Mucosa of rectum (tissue), 2 donors: ENCODE data around the gene CPT1B.
"Not testable (repeated sequence)": the region's sequence is repeated elsewhere in the genome, so short reads cannot be mapped to it uniquely, and the experiment has no call there.

Experiments used
- H3K27ac ChIP-seq, 2 donors: one replicate each; pipeline ENCODE4 v1.7.0; 2013; ENCODE audit warnings: inconsistent platforms in 2 of 2, low read depth in 2 of 2, low read length in 2 of 2
- H3K27me3 ChIP-seq, 2 donors: one replicate each; pipeline ENCODE4 v1.7.0; 2013; ENCODE audit warnings: low read length in 2 of 2; ENCODE audit not compliant: control insufficient read depth in 2 of 2, insufficient read depth in 2 of 2
- H3K36me3 ChIP-seq, 2 donors: one replicate each; pipeline ENCODE4 v1.7.0; 2013; ENCODE audit warnings: low read length in 2 of 2; ENCODE audit not compliant: control insufficient read depth in 2 of 2, insufficient read depth in 2 of 2
- H3K4me1 ChIP-seq, 2 donors: one replicate each; pipeline ENCODE4 v1.7.0; 2013; ENCODE audit warnings: low read length in 2 of 2, mild to moderate bottlenecking in 1 of 2; ENCODE audit not compliant: control insufficient read depth in 2 of 2, insufficient read depth in 2 of 2
- H3K4me3 ChIP-seq, 2 donors: one replicate each; pipeline ENCODE4 v1.7.0; 2013; ENCODE audit warnings: low read length in 2 of 2
- H3K9ac ChIP-seq, 2 donors: one replicate each; pipeline ENCODE4 v1.7.0; 2013; ENCODE audit warnings: low read length in 2 of 2, low read depth in 1 of 2, mild to moderate bottlenecking in 1 of 2
- H3K9me3 ChIP-seq, 2 donors: one replicate each; pipeline ENCODE4 v1.7.0; 2013; ENCODE audit warnings: low read length in 2 of 2; ENCODE audit not compliant: control insufficient read depth in 2 of 2
- donor health status: healthy.
- donor health status: Normal muscosa, but diverticular disease.

CPT1B gene

DNA sequence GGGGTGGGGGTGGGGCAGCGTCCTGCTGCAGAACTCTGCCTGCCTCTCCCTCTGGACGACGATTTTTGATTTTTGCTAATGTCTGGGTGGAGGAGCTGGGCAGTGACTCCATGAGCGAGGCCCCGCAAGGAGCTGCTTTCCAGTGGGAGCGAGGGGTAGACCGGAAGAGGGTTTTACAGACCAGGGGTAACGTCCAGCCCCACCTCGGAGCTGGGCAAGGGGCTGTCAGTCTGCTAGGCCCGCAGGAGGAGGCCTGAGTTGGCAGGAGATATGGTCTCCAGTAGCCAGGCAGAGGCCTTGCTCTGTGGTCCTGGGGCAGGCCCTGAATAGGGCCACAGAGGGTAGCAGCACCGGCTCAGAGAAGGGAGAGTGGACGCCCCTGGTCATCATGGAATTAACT lies 31.4 kb upstream of the CPT1B start:
- Histone ChIP-seq H3K9me3 (no peaks in the 10 kb centered on the region), H3K27ac (no peak overlapping the region), H3K27me3 (peaks cover 0 to 5% of the 10 kb centered on the region in 2 donors), H3K4me1 (peaks cover 9 to 12% of the 10 kb centered on the region in 2 donors), H3K36me3 (no peaks in the 10 kb centered on the region), H3K4me3 (no peak overlapping the region), H3K9ac (no peak overlapping the region)

DNA sequence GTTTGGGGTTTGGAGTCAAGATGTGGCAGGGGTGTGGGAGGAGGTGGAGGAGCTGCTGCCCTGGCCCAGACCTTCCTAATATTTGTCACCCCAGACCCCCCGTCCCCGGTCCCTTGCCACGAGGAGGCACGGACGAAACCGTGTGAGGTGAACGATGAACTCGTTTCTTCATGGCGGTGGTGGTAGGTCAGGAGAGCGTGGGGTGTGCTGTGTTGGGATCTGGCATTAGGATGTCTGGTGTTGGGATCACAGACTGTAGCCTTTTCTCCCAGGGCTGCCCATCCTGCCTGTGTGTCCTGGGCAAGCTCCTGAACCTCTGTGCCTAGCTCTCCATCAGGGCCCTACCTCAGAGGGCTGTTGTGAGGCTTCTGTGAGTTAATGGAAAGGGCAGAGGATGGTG lies 30.8 kb upstream of the CPT1B start:
- Histone ChIP-seq H3K36me3 (no peaks in the 10 kb centered on the region), H3K4me3 (no peak overlapping the region), H3K27me3 (peaks cover 0 to 5% of the 10 kb centered on the region in 2 donors), H3K9ac (no peak overlapping the region), H3K9me3 (no peaks in the 10 kb centered on the region), H3K4me1 (peaks cover 9 to 12% of the 10 kb centered on the region in 2 donors), H3K27ac (no peak overlapping the region)

DNA sequence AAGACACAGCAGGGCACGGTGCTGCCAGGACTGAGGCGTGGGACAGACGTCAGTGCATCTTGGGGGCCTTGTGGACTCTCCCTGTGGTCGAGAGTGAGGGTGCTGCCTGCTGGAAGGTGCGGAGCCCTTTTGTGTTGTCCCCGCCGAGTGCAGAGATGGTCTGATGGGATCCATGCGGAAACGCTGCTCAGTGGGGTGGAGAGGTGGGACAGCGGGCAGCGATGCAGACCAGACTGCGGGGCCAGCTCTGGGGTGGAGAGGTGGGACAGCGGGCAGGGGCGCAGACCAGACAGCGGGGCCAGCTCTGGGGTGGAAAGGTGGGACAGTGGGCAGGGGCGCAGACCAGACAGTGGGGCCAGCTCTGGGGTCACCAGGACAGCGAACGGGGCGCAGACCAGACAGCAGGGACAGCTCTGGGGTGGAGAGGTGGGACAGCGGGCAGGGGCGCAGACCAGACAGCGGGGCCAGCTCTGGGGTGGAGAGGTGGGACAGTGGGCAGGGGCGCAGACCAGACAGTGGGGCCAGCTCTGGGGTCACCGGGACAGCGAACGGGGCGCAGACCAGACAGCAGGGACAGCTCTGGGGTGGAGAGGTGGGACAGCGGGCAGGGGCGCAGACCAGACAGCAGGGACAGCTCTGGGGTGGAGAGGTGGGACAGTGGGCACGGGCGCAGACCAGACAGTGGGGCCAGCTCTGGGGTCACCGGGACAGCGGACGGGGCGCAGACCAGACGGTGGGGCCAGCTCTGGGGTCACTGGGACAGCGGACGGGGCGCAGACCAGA lies 30.0 kb upstream of the CPT1B start:
- H3K27me3 ChIP-seq, H3K4me1 ChIP-seq, H3K9ac ChIP-seq, H3K9me3 ChIP-seq, H3K4me3 ChIP-seq, H3K36me3 ChIP-seq, H3K27ac ChIP-seq: not testable (repeated sequence)

DNA sequence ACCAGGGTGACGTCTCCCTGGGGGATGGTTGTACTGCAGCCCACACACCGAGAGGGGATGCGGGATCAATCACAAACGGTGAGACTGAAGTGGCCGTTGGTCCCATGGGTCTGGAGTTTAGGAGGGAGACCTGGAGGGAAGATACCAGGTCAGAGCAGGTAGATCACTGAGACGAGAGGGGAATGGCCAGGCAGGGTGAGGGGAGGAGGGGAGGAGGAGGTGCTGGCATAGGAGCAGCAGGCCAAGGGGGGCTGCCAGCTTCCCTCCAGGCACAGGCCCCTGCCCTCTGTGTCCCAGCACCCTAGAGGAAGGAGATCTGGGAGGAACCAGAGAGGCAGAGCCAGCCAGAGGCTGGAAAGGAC lies 29.4 kb upstream of the CPT1B start:
- Histone ChIP-seq H3K4me1 (peaks cover 0 to 4% of the 10 kb centered on the region in 2 donors), H3K36me3 (no peaks in the 10 kb centered on the region), H3K4me3 (no peak overlapping the region), H3K9ac (no peak overlapping the region), H3K9me3 (no peaks in the 10 kb centered on the region), H3K27ac (no peak overlapping the region), H3K27me3 (peaks cover 6 to 10% of the 10 kb centered on the region in 2 donors)

DNA sequence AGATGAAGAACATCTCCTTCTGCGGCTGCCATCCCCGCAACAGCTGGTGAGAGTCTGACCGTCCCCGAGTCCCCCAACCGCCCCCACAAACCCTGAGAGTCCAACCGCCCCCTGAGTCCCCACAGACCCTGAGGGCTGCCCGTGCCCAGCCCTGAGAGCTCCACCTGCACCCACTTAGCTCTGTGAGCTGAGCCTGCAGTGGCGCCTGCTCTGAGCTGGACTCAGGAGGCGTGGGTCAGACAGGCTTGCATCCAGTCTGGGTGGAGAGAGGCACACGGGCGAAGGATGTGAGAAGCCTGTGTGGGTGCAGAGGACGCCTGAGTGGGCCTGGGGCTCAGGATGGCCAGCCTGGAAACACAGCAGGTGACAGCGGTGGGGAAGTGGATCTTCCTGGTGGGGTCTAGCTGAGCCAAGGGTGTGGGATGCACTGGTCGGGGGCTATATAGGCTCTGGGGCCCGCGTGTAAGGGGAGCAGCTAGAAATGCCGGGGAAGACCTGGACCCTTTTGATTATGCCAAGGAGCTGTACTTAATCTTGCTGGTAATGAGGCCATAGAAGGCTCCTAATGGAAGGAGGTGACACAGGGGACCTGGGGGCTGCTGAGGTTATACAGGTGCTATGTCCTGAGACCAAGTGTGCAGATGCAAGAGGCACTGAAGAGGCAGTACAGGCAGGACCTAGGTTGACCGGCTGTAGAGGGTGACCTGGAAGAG lies 28.9 kb upstream of the CPT1B start:
- peaks cover 10 to 14% of the 10 kb centered on the region in 2 donors for H3K27me3 ChIP-seq
- no peak overlapping the region for H3K27ac ChIP-seq
- H3K9me3 ChIP-seq: no peaks in the 10 kb centered on the region
- H3K36me3 ChIP-seq: no peaks in the 10 kb centered on the region
- no peaks in the 10 kb centered on the region for H3K4me1 ChIP-seq
- no peak overlapping the region for H3K9ac ChIP-seq
- H3K4me3 ChIP-seq: no peak overlapping the region

DNA sequence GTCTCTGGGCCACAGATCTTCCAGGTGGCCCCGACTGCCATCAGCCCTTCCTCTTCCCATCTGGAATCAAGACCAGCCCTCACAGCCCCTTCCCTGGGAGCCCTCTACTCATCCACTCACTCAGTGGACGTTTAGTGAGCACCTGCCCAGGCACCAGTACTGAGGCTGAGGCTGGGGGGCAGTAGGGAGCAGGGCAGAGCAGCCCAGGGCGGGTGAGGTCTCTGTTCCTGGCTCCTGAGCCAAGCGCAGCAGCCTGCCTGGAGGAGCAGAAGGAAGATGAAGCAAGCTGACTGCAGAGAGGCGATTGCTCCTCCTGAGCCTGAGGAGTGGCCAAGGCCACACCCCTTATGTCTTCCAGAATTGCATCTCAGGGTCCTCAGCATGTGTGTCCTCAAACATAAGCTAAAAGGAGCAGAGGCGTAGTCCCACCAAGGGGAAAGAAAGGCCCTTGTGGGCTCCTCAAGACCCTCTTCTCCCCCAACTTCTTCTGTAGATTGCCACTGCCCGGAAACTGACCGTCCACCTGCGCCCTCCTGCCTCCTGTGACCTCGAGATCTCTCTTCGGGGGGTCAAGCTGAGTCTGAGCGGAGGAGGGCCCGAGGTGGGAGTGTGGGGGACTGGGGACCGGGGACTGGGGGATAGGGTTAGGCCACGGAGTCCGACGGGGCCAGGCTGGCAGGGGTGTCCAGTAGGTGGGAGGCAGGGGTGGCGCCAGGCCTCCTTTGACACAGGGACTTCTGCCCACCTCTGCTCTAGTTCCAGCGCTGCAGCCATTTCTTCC lies 28.1 kb upstream of the CPT1B start:
- H3K36me3 ChIP-seq: no peaks in the 10 kb centered on the region
- H3K9ac ChIP-seq: no peak overlapping the region
- no peaks in the 10 kb centered on the region for H3K9me3 ChIP-seq
- no peaks in the 10 kb centered on the region for H3K4me1 ChIP-seq
- H3K27ac ChIP-seq: no peak overlapping the region
- H3K27me3 ChIP-seq: peaks cover 12 to 19% of the 10 kb centered on the region in 2 donors
- H3K4me3 ChIP-seq: no peak overlapping the region

DNA sequence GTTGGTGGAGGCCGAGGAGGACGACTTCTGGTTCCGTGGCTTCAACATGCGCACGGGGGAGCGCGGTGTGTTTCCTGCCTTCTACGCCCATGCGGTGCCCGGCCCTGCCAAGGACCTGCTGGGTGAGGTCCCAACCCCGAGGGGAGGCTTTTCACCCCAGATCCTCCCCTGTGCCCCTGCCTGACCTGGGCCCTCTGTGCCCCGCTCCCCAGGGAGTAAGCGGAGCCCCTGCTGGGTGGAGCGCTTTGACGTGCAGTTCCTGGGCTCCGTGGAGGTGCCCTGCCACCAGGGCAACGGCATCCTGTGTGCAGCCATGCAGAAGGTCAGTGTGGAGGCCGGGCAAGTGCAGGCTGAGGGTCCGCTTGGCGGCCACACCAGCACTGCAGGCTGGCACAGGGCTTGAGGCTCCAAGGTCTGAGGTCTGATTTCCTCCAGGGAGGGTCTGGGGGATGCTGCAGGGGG lies 27.4 kb upstream of the CPT1B start:
- H3K9ac ChIP-seq: no peak overlapping the region
- no peak overlapping the region for H3K27ac ChIP-seq
- peaks cover 12 to 19% of the 10 kb centered on the region in 2 donors for H3K27me3 ChIP-seq
- no peaks in the 10 kb centered on the region for H3K4me1 ChIP-seq
- H3K9me3 ChIP-seq: no peaks in the 10 kb centered on the region
- no peaks in the 10 kb centered on the region for H3K36me3 ChIP-seq
- no peak overlapping the region for H3K4me3 ChIP-seq

DNA sequence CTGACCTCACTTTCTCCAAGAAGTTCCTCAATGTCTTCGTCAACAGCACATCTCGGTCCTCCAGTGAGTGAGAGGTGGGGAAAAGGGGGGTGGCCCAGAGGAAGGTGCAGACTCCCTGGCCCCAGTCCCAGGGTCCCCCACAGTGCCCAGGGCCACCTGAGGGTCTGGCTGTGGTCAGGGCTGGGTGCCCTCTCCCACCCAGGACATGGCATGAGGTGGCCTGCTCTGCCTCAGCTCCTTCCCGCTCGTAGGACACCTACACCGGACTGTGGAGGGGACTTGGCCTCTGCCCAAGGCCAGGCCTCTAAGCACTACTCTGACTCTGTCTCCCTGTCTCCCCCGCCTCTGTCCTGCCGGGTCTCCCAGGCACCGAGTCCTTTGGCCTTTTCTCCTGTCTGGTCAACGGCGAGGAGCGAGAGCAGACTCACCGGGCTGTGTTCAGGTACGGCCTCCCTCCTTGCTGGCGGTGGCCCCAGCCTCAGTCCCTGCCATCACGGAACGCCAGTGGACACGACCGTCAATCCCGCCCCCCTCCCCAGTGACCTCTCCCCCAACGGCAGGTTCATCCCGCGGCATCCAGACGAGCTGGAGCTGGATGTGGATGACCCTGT lies 26.9 kb upstream of the CPT1B start:
- H3K36me3 ChIP-seq: no peaks in the 10 kb centered on the region
- H3K27ac ChIP-seq: no peak overlapping the region
- no peak overlapping the region for H3K9ac ChIP-seq
- peaks cover 12 to 20% of the 10 kb centered on the region in 2 donors for H3K27me3 ChIP-seq
- H3K4me1 ChIP-seq: no peaks in the 10 kb centered on the region
- H3K9me3 ChIP-seq: no peaks in the 10 kb centered on the region
- no peak overlapping the region for H3K4me3 ChIP-seq

DNA sequence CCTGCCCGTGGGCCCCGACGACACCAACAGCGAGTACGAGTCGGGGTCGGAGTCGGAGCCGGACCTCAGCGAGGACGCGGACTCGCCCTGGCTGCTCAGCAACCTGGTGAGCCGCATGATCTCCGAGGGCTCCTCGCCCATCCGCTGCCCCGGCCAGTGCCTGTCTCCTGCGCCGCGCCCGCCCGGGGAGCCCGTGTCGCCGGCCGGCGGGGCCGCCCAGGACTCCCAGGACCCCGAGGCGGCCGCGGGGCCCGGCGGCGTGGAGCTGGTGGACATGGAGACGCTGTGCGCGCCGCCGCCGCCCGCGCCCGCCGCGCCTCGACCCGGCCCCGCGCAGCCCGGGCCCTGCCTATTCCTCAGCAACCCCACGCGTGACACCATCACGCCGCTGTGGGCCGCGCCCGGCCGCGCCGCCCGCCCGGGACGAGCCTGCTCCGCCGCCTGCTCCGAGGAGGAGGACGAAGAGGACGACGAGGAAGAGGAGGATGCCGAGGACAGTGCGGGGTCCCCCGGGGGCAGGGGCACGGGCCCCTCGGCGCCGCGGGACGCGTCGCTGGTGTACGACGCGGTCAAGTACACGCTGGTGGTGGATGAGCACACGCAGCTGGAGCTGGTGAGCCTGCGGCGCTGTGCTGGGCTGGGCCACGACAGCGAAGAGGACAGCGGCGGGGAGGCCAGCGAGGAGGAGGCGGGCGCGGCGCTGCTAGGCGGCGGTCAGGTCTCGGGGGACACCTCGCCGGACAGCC lies 26.2 kb upstream of the CPT1B start:
- H3K27me3 ChIP-seq: peaks cover 16 to 24% of the 10 kb centered on the region in 2 donors
- no peak overlapping the region for H3K4me3 ChIP-seq
- H3K9ac ChIP-seq: no peak overlapping the region
- no peaks in the 10 kb centered on the region for H3K36me3 ChIP-seq
- no peak overlapping the region for H3K27ac ChIP-seq
- H3K9me3 ChIP-seq: no peaks in the 10 kb centered on the region
- no peaks in the 10 kb centered on the region for H3K4me1 ChIP-seq
